Activated naive CD8-positive, alpha-beta T cell treated with anti-CD3 and anti-CD28 coated beads, Interleukin-2, amount 50 U/mL, for 16 hours (primary cell): Measurements from ENCODE around the gene LGALS3.
"Not testable (repeated sequence)": the region's sequence is repeated elsewhere in the genome, so short reads cannot be mapped to it uniquely, and the experiment has no call there.

Source experiments
- DNase-seq: peaks from one replicate; pipeline ENCODE4 v3.0.0-alpha.2; 2020; ENCODE audit warnings: low read depth, low spot score

LGALS3 gene

GRCh38 chr14:55129086-55129427 is at the start of gene LGALS3:
Gene LGALS3 (plus strand): TSS chr14:55129252. CDS start chr14:55137374, 8,122 bp downstream.
- no peak for DNase-seq

GRCh38 chr14:55079961-55080360 is 49.1 kb upstream of the LGALS3 start:
- not testable (repeated sequence) for DNase-seq

- no peak for DNase-seq
These were observed 44.5 kb upstream of the LGALS3 start for GRCh38 chr14:55084401-55085059.

GRCh38 chr14:55085060-55085660 is 43.9 kb upstream of the LGALS3 start:
- no peak for DNase-seq

- no peak for DNase-seq
These were observed 42.1 kb upstream of the LGALS3 start for GRCh38 chr14:55086938-55087337.

- DNase-seq, result no peak
These were observed 40.7 kb upstream of the LGALS3 start for GRCh38 chr14:55088356-55088755.

- no peak for DNase-seq
These were observed 36.7 kb upstream of the LGALS3 start for GRCh38 chr14:55092341-55092740.

- no peak for DNase-seq
These were observed 34.5 kb upstream of the LGALS3 start for GRCh38 chr14:55094292-55095157.

GRCh38 chr14:55097881-55098560 is 31.0 kb upstream of the LGALS3 start:
- DNase-seq, result no peak

GRCh38 chr14:55098561-55098898 is 30.5 kb upstream of the LGALS3 start:
- no peak for DNase-seq

- no peak for DNase-seq
These were observed 29.3 kb upstream of the LGALS3 start for GRCh38 chr14:55099756-55100155.

- no peak for DNase-seq
These were observed 27.4 kb upstream of the LGALS3 start for GRCh38 chr14:55101698-55102097.

GRCh38 chr14:55102141-55102621 is 26.9 kb upstream of the LGALS3 start:
- no peak for DNase-seq

GRCh38 chr14:55103005-55103640 is 25.9 kb upstream of the LGALS3 start:
- no peak for DNase-seq

GRCh38 chr14:55103971-55104954 is 24.8 kb upstream of the LGALS3 start:
- no peak for DNase-seq

GRCh38 chr14:55105991-55106390 is 23.1 kb upstream of the LGALS3 start:
- DNase-seq, result no peak

- DNase-seq, result no peak
These were observed 21.1 kb upstream of the LGALS3 start for GRCh38 chr14:55107766-55108554.

GRCh38 chr14:55109836-55110235 is 19.2 kb upstream of the LGALS3 start:
- no peak for DNase-seq

GRCh38 chr14:55111122-55111708 is 17.8 kb upstream of the LGALS3 start:
- no peak for DNase-seq
